LNCaP clone FGC (cell line): ENCODE measurements around the gene SYT9.
A peak's percentile ranks its signal among the peaks of the same experiment; 100 is the strongest.

Source experiments
- DNase-seq: peaks from one replicate; pipeline ENCODE4 v3.0.0-alpha.2; 2011; ENCODE audit warnings: low read depth
- H3K4me3 ChIP-seq: 2 replicates; pipeline ENCODE4 v1.5.1; 2011; ENCODE audit warnings: mild to moderate bottlenecking, low read depth, low read length, control low read depth
- TF ChIP-seq, protein P1 (sequence below): IDR thresholded peaks from 2 replicates; pipeline ENCODE4 v1.5.1; 2012; ENCODE audit warnings: mild to moderate bottlenecking; ENCODE audit not compliant: control insufficient read depth, insufficient read depth; ENCODE audit errors: extremely low read depth

Gene SYT9

GRCh38 chr11:7442588-7443215 lies 191.0 kb downstream of the SYT9 start:
- TF ChIP-seq, protein P1, sequence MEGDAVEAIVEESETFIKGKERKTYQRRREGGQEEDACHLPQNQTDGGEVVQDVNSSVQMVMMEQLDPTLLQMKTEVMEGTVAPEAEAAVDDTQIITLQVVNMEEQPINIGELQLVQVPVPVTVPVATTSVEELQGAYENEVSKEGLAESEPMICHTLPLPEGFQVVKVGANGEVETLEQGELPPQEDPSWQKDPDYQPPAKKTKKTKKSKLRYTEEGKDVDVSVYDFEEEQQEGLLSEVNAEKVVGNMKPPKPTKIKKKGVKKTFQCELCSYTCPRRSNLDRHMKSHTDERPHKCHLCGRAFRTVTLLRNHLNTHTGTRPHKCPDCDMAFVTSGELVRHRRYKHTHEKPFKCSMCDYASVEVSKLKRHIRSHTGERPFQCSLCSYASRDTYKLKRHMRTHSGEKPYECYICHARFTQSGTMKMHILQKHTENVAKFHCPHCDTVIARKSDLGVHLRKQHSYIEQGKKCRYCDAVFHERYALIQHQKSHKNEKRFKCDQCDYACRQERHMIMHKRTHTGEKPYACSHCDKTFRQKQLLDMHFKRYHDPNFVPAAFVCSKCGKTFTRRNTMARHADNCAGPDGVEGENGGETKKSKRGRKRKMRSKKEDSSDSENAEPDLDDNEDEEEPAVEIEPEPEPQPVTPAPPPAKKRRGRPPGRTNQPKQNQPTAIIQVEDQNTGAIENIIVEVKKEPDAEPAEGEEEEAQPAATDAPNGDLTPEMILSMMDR, result peak; percentile 95

DNA sequence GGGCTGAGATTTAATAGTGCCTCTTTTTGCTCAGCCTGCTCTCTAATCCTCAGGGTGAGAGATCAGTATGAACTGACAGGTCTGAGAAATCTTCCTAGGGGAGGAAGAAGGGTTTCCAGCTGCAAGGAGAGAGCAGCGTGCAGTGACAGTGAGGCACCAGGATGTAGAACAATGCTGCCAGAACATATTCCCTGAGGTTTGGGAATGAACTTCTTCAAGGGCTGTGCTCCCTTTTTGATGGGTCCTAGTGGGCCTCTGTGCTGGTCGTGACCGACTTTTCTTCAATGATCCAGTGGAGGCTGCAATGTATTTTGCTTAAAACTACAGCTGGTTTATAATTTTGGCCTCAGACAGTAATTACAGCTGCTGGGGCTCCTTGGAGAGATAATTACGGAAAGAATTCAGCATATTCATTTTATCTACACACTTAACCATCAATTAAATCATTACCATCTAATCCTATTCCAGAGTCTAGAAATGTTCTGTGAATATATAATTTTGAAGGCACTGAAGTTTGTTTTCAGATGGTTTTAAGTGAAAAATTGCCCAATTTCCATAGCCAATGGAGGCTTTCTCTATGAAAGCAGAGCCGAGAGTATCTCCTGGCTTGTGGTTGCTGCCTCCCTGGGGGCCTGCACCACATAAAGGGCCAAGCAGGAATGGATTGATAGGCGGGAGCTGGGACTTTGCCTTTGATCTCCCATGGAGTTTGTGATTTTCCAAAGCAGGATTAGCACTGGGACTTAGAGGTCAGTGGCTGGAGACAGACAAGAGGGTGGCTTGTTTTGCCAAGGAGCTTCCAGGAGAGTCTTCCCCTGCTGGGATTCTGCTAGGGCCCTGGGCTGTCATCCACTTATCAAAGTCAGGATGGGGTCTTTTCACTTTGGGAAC lies 192.6 kb downstream of the SYT9 start:
- TF ChIP-seq, protein P1, result no peak
- H3K4me3 ChIP-seq, result no peak overlapping the region
- DNase-seq, result no peak

More at GRCh38 chr11:7442588-7443215, 191.0 kb downstream of the SYT9 start:
- no peak overlapping the region for H3K4me3 ChIP-seq
- peak; percentile 17 for DNase-seq

- H3K4me3 ChIP-seq, result no peak overlapping the region
- TF ChIP-seq, protein P1, result no peak
- no peak for DNase-seq
Measured at GRCh38 chr11:7445564-7445963, 193.9 kb downstream of the SYT9 start.

GRCh38 chr11:7448201-7448600 lies 196.5 kb downstream of the SYT9 start:
- no peak overlapping the region for H3K4me3 ChIP-seq
- no peak for DNase-seq
- TF ChIP-seq, protein P1, result no peak

DNA sequence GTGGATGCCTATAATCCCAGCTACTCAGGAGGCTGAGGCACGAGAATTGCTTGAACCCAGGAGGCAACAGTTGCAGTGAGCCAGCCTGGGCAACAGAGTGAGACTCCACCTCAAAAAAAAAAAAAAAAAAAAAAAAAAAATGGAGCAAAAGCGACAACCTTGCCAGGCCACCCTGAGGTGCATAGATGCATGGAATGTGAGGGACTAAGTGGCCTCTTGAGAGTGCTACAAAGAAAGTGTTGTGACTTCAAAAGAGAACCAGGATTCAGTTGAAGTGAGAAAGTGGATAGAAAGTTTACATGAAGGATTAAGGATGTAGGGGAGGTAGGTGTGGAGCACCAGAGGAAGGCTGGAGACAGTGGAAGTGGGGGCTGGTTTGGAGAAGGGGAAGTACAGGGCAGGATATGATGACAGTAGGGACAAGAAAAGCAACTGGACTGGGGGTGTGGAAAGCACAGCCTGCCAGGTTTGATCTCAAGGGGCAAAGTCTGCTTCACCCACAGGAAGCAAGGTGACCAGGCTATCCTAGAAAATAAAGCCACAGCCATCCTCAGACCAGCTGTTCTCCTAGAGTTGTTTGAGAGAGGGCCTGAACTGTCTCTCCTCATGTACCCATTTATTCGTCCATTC lies 197.6 kb downstream of the SYT9 start:
- no peak overlapping the region for H3K4me3 ChIP-seq
- DNase-seq, result no peak
- TF ChIP-seq, protein P1, result no peak

DNA sequence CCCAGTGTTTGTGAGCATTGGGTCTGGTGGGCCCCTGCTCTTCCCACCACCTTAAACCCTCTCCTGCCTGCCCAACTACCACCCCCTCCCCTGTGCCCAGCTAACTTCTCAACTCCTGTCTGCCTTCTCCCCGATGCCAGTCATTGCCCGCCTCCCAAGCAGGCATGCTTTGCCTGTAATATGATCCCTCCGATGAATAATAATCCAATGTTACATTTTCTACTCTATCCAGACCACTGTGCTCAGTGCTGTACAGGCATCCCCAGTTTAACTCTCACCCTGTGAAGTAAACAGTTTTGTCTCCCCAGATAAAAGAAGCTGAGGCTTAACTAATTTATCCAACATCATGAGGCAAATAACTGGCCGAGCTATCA lies 198.1 kb downstream of the SYT9 start:
- TF ChIP-seq, protein P1, result no peak
- no peak for DNase-seq
- H3K4me3 ChIP-seq, result no peak overlapping the region
